ENCODE measurements around the gene SEC63.
"Not testable (repeated sequence)": the region's sequence is repeated elsewhere in the genome, so short reads cannot be mapped to it uniquely, and the experiment has no call there.

The SEC63 gene

DNA sequence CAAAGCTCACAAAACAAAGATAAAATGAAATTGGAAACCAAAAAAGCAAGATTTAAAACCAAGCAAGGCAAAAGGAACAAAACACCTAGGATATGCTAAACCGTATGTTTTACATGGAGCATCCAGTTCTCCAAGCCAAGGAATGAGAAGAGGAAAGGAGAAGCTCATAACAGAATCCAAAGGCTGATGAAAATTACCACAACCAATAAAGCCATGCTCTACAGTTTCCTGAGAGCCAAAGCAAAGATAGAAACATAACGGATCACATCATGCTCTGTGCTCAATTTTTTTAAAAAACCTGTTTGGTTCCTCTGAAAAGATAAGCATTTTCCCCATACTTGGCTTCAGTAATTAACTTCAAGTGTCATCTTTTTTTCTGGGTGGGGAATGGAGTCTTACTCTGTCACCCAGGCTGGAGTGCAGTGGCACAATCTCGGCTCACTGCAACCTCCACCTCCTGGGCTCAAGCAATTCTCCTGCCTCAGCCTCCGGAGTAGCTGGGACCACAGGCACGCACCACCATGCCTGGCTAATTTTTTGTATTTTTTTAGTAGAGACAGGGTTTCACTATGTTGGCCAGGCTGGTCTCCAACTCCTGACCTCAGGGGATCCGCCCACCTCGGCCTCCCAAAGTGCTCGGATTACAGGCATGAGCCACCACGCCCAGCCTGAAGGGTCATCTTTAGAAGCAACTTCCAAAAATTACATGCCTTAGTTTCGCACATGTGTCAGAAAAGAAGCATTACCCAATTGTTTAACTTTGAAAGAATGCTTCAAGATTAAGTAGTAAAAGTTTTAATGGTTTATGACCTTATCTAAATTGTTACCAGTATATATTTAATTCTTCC is 31.1 kb downstream of the SEC63 start:
- DNase-seq = not testable (repeated sequence)

DNA sequence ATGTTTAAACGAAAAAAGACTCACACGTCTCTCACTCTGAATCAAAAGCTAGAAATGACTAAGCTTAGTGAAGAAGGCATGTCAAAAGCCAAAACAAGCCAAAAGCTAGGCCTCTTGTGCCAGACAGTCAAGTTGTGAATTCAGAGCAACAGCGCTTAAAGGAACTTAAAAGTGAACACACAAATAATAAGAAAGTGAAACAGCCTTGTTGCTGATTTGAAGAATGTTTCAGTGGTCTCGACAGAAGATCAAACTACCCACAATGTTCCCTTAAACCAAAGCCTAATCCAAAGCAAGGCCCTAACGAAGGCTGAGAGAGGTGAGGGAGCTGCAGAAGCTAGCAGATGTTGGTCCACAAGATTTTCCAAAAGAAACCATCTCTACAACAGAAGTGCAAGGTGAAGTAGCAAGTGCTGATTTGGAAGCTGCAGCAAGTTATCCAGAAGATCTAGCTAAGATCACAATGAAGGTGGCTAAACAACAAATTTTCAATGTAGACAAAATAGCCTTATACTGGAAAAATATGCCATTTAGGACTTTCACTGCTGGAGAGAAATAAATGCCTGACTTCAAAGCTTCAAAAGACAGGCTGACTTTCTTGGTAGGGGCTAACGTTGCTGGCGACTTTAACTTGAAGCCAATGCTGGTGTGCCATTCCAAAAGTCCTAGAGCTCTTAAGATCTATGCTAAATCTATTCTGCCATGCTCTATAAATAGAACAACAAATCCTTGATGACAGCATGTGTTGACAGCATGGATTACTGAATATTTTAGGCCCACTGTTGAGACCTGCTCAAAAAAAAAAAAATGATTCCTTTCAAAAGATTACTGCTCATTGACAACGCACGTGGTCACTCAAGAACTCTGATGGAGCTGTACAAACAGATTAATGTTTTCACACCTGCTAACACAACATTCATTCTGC is 40.3 kb downstream of the SEC63 start:
- DNase-seq = no peak

DNA sequence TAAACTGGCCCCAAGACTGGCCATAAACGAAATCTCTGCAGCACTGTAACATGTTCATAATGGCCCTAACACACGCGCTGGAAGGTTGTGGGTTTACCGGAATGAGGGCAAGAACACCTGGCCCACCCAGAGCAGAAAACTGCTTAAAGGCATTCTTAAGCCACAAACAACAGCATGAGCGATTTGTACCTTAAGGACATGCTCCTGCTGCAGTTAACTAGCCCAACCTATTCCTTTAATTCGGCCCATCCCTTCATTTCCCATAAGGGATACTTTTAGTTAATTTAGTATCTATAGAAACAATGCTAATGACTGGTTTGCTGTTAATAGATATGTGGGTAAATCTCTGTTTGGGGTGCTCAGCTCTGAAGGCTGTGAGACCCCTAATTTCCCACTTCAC is 41.0 kb downstream of the SEC63 start:
- not testable (repeated sequence) for DNase-seq

DNA sequence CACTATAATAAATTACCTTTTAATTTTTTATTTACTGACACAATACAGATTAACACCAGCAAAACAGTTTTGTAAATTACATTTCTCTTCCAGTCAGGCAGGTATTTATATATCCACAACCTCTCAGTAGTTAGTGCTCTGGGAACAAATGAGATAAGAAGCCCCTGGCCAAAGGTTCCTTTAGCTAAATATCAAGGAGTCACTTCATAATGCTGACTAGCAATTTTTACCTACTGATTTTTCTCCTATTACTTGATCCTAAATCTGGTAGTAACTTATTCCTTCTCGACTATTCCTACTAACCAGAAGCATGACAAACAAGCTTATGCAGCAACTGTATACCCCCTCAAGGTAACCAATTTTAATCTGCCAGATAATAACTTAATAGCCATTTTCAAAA is 46.3 kb downstream of the SEC63 start:
- no peak for DNase-seq

DNA sequence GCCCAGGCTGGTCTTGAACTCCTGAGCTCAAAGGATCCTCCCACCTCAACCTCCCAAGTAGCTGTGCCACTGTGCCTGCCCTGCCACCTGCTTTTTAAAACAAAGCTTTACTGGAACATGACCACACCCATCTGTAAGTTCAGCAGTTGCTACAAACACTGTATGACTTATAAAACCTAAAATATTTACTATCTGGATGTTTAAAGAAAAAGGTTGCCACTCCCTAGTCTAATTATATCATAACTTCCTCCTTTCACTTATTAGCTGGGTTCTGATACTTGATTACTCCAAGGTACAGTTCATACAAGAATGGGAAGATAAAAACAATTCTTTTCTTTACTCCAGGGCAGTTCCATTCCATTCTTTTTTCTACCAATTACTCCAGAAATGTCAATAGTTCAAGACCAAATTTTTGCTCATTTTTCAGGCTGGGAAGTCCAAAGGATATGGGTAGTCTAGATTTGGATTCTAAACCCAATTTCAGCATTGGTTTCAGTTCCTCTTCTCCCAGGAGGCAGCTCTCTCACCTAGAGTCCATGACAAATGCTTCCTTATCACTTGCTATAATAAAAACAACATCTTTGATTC is 63.1 kb downstream of the SEC63 start:
- no peak for DNase-seq

DNA sequence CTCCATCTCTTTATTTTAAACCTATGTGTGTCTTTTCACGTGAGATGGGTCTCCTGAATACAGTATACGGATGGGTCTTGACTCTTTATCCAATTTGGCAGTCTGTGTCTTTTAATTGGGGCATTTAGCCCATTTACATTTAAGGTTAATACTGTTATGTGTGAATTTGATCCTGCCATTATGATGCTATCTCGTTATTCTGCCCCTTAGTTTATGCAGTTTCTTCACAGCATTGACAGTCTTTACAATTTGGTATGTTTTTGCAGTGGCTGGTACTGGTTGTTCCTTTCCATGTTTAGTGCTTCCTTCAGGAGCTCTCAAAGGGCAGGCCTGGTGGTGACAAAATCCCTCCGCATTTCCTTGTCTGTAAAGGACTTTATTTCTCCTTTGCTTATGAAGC is 67.6 kb downstream of the SEC63 start:
- DNase-seq = not testable (repeated sequence)

DNA sequence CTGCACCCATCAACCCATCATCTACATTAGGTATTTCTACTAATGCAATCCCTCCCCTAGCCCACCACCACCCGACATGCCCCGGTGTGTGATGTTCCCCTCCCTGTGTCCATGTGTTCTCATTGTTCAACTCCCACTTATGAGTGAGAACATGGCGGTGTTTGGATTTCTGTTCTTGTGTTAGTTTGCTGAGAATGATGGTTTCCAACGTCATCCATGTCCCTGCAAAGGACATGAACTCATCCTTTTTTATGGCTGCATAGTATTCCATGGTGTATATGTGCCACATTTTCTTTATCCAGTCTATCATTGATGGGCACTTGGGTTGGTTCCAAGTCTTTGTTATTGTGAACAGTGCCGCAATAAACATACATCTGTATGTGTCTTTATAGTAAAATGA is 72.1 kb downstream of the SEC63 start:
- not testable (repeated sequence) for DNase-seq

DNA sequence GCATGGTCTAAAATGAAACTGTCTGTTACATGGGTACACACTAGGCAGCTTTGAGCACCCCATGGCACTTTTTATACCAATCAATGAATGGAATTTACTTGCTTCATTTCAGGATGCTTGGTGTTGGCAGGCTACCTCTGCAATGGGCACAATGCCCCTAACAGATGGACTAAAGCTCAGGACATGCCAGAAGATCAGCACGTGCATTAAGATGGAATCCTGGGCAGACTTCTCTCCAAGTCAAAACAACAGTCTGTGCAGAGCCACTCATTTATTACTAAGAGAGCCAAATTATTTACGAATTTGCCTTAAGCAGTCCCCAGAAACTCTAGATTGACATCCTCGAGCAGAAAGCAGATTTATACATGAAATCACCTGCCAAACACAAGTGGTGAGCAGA is 78.1 kb downstream of the SEC63 start:
- no peak for DNase-seq

DNA sequence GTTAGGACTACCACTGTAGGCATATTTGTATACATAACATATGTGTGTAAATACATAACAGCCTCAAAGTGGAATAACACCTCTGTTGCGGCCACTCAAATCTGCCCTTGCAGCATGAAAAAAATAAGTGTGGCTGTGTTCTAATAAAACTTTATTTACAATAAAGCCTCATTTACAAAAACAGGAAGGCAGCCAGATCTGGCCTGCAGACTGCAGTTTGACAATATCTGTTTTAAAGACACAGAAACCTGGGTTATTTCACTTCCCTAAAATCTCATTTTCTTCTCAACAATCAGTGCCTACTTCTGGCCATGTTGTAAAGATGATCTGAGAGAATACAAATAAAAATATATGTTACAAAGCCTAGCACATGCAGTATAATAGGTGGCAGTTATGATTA is 80.0 kb downstream of the SEC63 start:
- DNase-seq = no peak

DNA sequence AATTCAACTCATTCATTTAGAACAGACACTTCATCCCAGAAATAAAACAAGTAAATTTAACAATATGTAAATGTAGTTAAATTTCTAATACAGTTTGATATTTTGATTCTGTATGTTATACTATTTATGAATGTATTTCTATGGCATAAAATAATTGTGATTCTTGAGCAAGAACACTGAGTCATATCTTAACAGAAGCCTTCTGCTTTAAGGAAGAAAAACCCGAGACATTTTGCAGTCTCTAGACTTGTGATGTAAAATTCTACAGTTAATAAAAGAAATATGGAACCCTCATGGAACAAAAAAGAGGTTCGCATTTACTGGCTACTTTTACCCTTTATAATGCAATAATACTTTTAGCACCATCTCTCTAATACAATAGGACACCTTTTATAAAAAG is 86.0 kb downstream of the SEC63 start:
- DNase-seq = no peak

DNA sequence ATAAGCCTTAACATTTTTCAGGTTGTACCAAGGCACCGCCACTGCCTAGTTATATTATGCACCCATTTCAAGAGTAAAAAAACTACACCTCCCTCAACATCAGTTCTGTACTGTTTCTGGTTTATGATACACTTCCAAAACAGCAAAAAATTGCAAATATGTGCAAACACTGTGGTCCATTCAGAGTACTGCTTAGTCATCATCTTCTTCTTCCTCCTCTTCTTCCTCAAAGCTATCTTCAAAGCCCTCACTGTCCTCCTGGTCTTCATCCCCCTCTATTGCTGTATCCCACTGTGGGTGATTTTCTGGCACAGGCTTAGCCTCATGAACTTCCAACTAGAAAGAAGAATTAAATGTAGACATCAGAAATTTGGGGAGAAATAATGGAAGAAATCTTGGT is 86.5 kb downstream of the SEC63 start:
- DNase-seq = not testable (repeated sequence)

DNA sequence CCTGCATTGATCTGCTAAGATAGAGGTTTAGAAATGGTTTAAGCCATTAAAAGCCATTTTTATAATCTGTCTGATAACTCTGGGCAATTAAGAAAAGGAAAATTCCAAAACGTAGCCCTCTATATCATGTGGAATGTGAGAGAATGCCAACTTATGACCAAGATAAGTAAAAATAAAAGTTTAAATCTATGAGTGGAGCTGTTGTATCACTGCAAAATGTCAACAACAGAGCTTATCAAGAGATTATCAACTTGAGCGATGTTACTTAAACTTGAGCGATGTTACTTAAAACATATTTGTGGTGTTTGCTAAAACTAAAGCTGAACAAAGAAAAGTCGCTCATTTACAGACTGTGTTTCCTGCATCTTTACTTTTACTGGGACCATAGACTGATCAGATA is 87.0 kb downstream of the SEC63 start:
- no peak for DNase-seq

DNA sequence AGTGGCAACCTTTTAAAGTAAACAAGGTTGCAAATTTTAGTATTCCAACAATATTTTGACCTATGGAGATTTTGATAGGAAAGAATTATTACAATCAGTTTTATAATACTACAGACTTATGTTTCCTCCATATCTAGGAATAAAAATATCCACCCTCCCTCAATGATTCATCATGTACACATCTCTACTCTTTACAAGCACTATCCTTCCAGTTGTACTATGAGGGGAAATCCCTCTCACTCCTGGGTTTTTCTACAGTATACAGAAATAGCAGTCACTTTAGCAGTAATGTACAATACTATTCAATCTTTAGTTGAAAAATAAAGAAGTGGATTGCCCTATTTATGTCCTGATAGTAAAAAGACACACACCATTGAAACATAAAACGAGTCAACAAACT is 87.6 kb downstream of the SEC63 start:
- DNase-seq = no peak

DNA sequence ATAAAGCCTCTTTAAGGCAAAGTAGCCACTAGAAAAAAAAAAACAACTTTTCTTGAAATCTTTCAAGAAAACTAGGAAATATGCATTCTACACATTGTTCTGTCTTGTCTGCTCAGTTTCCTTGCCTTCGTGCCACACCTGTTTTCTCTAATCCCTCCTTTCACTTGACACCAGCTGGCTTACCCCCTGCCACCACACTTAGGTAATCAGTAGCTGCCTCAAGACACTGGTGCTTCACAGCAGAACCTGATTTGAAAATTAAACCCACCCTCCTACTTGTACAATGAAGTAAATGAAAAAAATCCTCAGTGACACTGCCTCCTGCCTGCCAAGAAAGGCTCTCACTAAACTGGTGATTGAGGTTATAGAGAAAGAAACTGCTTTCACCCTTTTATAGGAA is 88.1 kb downstream of the SEC63 start:
- DNase-seq = no peak

DNA sequence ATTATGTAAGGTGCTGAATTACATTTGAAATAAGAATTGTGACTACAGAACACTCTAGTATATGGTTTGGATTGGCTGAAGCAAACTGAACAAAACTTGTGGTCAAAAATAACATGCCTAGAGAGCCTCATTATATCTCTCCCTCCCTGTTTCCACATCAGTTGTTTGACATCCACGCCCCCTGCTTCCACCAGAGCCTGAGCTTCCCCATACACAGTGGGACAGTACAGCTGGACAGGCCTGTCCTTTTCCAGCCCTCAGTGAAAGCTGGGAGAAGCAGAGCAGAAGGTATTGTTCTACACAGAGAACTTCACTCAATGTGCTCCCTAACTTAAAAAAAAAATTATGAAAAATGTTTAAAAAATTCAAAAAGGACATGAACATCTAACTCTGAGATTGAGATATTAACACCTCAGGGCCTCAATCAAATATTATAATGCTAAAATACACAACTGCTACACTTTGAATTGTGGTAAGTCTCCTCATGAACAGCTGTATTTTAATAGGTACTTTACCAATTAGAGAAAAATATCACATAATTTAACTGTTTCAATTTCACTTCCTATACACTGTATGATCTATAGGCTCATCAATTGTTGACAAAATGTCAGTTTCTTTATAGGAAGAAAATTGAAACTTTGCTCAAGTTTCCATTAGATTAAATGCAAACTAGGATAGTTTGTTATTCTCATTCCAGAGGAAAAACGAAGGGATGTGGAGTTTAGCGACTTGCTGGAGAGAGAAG is 89.0 kb downstream of the SEC63 start:
- DNase-seq = no peak

DNA sequence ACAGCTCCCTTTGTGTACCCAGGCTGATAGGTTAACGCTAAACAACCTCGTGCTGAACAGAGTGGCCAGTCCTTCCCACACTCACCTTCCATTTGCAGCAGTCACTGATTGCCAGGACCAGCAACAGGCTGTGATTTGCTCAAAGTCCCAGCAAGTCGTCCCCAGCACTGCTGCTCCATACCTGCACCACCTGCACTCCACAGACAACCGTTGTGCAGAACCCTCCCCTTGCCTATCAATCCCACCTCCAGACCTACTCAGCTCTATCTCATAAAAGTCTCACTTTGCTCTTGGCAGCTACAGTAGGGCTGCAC is 90.7 kb downstream of the SEC63 start:
- no peak for DNase-seq

DNA sequence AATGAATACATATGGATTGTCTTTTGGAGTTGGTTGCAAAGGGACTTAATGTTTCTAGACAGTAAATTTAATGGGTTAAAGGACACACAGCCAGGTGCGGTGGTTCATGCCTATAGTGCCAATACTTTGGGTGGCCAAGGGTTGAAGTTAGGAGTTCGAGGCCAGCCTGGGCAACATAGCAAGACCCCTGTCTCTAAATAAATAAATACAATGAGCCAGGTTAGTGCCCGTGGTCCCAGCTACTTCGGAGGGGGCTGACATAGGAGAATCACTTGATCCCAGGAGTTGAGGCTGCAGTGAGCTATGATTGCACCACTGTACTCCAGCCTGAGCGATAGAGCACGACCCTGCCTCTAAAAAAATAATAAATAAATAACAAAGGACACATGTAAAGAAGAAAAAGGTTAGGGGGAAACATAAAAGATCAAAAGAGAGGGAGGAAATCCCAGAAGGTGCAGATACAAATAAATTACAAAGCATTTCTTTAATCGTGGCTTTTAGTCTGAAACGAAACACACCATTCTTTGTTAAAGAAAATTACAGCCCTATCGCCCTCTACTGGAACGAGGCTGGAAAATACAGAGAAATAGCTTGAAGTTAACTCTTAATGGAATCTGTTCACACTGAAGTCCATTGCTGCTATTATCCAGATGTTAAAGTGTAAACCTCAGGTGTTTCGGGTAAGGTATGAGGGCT is 91.3 kb downstream of the SEC63 start:
- no peak for DNase-seq

DNA sequence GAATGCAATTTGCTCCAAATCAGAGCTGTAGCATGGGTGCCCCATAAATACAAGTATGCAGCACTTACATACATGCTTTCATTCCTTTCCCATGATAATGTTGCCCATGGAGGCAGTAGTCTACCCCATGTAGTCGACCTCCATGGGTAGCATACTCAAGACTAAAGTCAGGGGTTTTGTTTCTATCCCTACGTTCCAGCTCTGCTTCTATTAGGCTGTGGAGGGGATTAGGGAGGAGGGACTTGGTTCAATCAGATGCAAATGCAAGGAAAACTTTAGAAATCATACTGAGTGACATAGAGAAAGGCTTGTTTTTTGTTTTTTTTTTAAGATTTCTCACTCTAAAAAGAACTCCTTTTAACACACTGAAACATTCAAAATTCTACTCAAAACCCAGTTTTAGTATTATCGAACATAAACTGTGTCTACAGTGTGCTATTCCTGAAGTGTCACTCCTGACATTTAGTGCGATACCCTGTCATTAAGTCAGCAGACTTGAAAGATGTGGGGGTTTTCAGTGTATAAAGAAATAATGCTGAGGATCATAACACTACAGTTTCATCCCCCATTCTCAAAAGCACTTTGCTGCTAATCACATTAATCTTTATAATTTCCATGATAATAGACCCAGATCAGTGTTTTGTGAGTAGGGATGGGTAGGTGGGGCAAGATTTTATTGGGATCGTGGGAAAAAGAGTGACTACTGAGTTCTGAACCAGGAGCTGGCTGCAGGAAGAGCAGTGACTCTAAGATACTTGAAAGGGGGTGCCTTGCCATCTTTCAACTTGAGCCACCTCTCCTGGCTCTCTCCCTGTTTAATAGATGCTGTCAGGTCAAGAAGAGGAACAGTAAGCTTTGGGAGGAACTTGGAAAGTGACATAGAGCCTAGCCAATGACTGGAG is 93.5 kb downstream of the SEC63 start:
- DNase-seq = no peak

DNA sequence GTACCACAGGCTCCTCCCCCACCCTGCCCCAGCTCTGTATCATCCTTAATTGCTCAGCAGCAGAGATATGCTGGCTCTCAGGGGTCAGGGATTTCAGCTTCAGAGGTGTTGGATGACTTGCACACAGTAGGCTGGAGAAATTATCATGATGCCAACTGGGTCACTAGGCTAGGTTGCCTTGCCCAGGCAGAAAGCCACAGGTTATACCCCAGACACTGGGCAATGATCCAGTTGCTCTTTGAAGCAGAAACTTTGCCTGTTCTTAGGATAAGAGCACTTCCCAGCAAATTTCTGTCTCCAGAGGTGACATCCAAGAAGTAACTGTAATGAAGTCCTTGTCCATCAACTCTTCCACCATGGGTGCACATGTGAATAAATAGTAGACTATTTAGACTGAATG is 95.6 kb downstream of the SEC63 start:
- no peak for DNase-seq

DNA sequence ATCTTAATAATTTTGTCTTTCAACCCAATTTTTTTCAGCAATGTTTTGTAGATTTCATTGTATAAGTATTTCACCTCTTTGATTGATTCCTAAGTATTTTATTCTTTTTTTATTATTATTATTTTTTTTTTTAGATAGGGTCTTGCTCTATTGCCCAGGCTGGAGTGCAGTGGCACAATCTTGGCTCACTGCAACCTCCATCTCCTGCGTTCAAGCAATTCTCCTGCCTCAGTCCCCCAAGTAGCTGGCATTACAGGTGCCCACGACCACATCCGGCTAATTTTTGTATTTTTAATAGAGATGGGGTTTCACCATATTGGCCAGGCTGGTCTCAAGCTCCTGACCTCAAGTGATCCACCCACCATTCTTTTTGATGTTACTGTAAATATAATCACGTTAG is 97.0 kb downstream of the SEC63 start:
- DNase-seq = not testable (repeated sequence)

DNA sequence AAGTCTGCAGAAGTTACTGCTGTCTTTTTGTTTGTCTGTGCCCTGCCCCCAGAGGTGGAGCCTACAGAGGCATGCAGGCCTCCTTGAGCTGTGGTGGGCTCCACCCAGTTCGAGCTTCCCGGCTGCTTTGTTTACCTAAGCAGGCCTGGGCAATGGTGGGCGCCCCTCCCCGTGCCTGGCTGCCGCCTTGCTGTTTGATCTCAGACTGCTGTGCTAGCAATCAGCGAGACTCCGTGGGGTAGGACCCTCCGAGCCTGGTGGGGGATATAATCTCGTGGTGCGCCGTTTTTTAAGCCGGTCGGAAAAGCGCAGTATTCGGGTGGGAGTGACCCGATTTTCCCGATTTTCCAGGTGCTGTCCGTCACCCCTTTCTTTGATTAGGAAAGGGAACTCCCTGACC is 97.9 kb downstream of the SEC63 start:
- not testable (repeated sequence) for DNase-seq

All from activated CD8-positive, alpha-beta memory T cell treated with anti-CD3 and anti-CD28 coated beads, Interleukin-2, amount 50 U/mL, for 4 hours (primary cell).